HFF-Myc (cell line): ENCODE measurements around the gene CCDC9.

Experiments
- DNase-seq: peaks from one replicate; pipeline ENCODE4 v3.0.0-alpha.2; 2011; ENCODE audit warnings: low read depth; ENCODE audit errors: extremely low read depth
- H3K4me3 ChIP-seq: replicated peaks from 2 replicates; pipeline ENCODE4 v1.5.1; 2011; ENCODE audit warnings: low read depth, mild to moderate bottlenecking, control low read depth, low read length
- CTCF ChIP-seq: IDR thresholded peaks from 2 replicates; pipeline ENCODE4 v1.5.1; 2012; ENCODE audit warnings: mild to moderate bottlenecking, low read depth, low read length, control low read depth; ENCODE audit errors: missing control alignments

CCDC9 gene

GRCh38 chr19:47221890-47222289, 34.4 kb upstream of the CCDC9 start:
- TF ChIP-seq CTCF, result no peak
- H3K4me3 ChIP-seq, result no peak overlapping the region
- no peak for DNase-seq

- DNase-seq, result no peak
- no peak for TF ChIP-seq CTCF
These were observed 30.4 kb upstream of the CCDC9 start for GRCh38 chr19:47225746-47226425.

GRCh38 chr19:47226426-47227351, 29.6 kb upstream of the CCDC9 start:
- no peak for TF ChIP-seq CTCF
- peak; percentile 53 for DNase-seq
- H3K4me3 ChIP-seq, result peak overlapping the region; percentile 100

More at GRCh38 chr19:47225746-47226425, 30.4 kb upstream of the CCDC9 start:
- peak overlapping the region; percentile 100 for H3K4me3 ChIP-seq

GRCh38 chr19:47227352-47228167, 28.8 kb upstream of the CCDC9 start:
- peak; percentile 90 for DNase-seq
- TF ChIP-seq CTCF, result no peak
- peak overlapping the region; percentile 100 for H3K4me3 ChIP-seq

GRCh38 chr19:47228168-47228936, 28.0 kb upstream of the CCDC9 start:
- DNase-seq, result no peak

More at GRCh38 chr19:47228168-47228936, 28.0 kb upstream of the CCDC9 start:
- peak overlapping the region; percentile 100 for H3K4me3 ChIP-seq
- no peak for TF ChIP-seq CTCF
